Stimulated activated CD8-positive, alpha-beta memory T cell treated with anti-CD3 and anti-CD28 coated beads, Interleukin-4, amount 100 ng/mL, for 48 hours (primary cell): Measurements from ENCODE around the gene TMEM212.
"Not testable (repeated sequence)": the region's sequence is repeated elsewhere in the genome, so short reads cannot be mapped to it uniquely, and the experiment has no call there.

Source experiments
- DNase-seq: peaks from one replicate; pipeline ENCODE4 v3.0.0-alpha.2; 2020

Gene TMEM212

GRCh38 chr3:171813278-171813896 lies 29.8 kb upstream of the TMEM212 start:
- no peak for DNase-seq

- peak; percentile 36 for DNase-seq
These were observed 29.2 kb upstream of the TMEM212 start for GRCh38 chr3:171813897-171814460.

GRCh38 chr3:171814662-171815061 lies 28.5 kb upstream of the TMEM212 start:
- not testable (repeated sequence) for DNase-seq

- no peak for DNase-seq
These were observed 27.1 kb upstream of the TMEM212 start for GRCh38 chr3:171815973-171816595.

GRCh38 chr3:171817074-171817800 lies 25.9 kb upstream of the TMEM212 start:
- no peak for DNase-seq

GRCh38 chr3:171821044-171821443 lies 22.1 kb upstream of the TMEM212 start:
- DNase-seq = no peak

GRCh38 chr3:171821778-171822358 lies 21.3 kb upstream of the TMEM212 start:
- no peak for DNase-seq

- DNase-seq = no peak
These were observed 20.6 kb upstream of the TMEM212 start for GRCh38 chr3:171822431-171823106.

- DNase-seq = no peak
These were observed 19.0 kb upstream of the TMEM212 start for GRCh38 chr3:171824116-171824515.

- DNase-seq = no peak
These were observed 18.3 kb upstream of the TMEM212 start for GRCh38 chr3:171824824-171825221.

GRCh38 chr3:171825222-171825828 lies 17.8 kb upstream of the TMEM212 start:
- no peak for DNase-seq

GRCh38 chr3:171827385-171827784 lies 15.8 kb upstream of the TMEM212 start:
- DNase-seq = no peak

- DNase-seq = no peak
These were observed 15.2 kb upstream of the TMEM212 start for GRCh38 chr3:171827836-171828458.

- no peak for DNase-seq
These were observed 14.0 kb upstream of the TMEM212 start for GRCh38 chr3:171828902-171829770.

GRCh38 chr3:171829841-171830517 lies 13.2 kb upstream of the TMEM212 start:
- no peak for DNase-seq

- no peak for DNase-seq
These were observed 12.7 kb upstream of the TMEM212 start for GRCh38 chr3:171830518-171830875.

- DNase-seq = no peak
These were observed 11.2 kb upstream of the TMEM212 start for GRCh38 chr3:171831936-171832335.

GRCh38 chr3:171832989-171833388 lies 10.2 kb upstream of the TMEM212 start:
- no peak for DNase-seq

- no peak for DNase-seq
These were observed 9.2 kb upstream of the TMEM212 start for GRCh38 chr3:171833789-171834460.

GRCh38 chr3:171834461-171834801 lies 8.7 kb upstream of the TMEM212 start:
- DNase-seq = no peak
